HG03159 (cell line): Measurements from ENCODE around the gene TBCC.
"Not testable (repeated sequence)": the region's sequence is repeated elsewhere in the genome, so short reads cannot be mapped to it uniquely, and the experiment has no call there.

Experiments used
- ATAC-seq: cut with Tn5 transposase; IDR thresholded peaks from one replicate; pipeline ENCODE4 v1.9.1; 2021; ENCODE audit warnings: mild to moderate bottlenecking, moderate library complexity; ENCODE audit not compliant: unreplicated experiment

TBCC gene

DNA sequence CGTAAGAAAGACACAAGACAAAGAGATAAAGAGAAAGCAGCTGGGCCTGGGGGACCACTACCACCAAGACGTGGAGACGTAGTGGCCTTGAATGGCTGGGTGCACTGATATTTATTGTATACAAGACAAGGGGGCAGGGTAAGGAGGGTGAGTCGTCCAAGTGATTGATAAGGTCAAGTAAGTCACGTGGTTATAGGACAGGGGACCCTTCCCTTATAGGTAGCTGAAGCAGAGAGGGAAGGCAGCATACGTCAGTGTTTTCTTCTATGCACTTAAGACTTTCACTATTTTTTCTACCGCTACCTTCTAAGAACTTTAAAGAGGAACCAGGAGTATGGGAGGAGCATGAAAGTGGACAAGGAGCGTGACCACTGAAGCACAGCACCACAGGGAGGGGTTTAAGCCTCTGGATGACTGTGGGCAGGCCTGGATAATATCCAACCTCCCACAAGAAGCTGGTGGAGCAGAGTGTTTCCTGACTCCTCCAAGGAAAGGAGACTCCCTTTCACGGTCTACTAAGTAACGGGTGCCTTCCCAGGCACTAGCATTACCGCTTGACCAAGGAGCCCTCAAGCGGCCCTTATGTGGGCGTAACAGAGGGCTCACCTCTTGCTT, 11.9 kb downstream of the TBCC start:
- not testable (repeated sequence) for ATAC-seq

DNA sequence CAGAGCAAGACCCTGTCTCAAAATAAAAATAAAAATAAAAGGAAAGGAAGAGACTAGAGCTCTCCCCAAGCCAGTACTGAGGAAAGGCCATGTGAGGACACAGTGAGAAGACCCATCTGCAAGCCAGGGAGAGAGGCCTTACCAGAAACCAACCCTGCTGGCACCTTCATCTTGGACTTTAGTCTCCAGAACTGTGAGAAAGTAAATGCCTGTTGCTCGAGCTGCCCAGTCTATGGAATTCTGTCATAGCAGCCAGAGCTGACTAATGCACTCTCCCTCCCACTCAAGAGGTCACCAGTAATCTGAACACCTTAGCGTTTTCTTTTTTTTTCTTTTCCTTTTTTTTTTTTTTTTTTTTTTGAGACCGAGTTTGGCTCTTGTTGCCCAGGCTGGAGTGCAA, 16.2 kb downstream of the TBCC start:
- ATAC-seq, result no peak

DNA sequence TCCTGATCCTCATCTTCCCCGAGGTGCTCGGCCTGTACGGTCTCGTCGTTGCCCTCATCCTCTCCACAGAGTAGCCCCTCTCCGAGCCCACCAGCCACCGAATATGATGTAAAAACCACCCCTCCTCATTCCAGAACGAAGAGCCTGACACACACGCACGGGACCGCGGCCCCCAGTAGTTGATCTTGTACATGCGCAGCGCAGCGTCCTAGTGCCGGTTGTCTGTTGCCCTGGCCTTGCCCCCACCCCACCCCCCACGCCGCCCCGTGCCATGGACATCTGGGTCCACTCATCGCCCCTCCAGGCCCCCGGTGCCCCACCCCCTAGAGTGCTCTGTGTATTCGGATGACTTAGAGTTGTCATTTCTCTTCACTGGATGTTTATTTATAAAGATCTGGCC, 18.3 kb downstream of the TBCC start:
- ATAC-seq, result no peak

DNA sequence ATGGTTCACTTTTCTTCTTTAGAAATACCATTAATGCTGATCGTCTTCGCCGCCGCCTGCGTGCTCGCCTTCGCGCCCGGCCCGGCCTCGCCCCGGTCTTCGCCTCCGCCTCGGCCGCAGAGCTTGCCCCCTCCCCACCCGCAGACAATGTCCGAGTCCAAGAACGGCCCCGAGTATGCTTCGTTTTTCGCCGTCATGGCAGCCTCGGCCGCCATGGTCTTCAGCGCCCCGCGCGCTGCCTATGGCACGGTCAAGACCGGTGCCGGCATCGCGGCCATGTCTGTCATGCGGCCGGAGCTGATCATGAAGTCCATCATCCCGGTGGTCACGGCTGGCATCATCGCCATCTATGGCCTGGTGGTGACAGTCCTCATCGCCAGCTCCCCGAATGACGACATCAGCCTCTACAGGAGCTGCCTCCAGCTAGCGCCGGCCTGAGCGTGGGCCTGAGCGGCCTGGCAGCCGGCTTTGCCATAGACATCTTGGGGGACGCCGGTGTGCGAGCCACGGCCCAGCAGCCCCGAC, 18.8 kb downstream of the TBCC start:
- peak; percentile 19 for ATAC-seq

DNA sequence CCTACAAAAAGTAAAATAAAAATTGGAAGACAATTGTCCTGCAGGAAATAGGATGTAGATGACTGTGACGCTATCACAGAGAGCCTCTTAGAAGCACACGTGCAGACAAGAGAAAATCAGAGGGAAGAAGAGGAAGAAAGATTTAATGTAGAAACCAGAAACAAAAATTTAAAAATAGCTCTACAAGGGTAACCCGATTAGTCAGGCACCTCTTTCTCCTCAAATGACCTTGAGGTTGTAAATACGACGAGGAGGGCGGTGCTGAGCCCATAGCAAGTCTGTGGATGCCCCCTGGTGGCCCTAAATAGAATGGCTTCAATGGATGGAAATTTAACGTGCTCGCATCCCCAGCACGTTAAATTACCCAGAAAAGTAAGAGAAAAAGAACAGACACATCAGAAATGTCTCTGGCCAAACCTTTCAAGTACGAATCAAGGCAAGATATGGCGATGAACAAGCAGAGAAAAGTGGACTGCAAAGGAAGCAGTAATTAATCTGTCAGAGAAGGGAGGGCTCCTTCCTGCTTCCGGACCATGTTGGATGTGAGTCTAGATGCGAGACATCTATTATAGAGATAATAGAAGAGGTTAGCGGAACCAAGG, 19.3 kb downstream of the TBCC start:
- ATAC-seq, result peak; percentile 86

DNA sequence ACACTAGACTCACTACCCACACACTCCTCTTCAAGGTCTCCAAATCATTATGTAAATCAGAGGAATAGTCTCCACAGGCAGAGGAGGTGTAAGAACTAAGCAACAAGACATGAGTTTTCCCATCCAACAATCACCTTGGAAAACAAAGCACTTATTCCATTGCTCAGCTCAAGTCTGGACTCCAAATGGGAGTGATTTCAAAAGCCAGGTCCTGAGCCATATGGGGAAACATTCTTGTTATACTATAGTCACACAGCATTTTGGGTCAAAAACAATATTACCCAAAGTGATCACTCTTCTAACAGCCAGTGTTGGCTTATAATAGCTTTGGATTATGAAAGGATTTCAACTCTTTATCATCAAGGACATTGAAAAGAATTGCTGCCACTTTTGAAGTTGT, 19.9 kb downstream of the TBCC start:
- ATAC-seq, result no peak

DNA sequence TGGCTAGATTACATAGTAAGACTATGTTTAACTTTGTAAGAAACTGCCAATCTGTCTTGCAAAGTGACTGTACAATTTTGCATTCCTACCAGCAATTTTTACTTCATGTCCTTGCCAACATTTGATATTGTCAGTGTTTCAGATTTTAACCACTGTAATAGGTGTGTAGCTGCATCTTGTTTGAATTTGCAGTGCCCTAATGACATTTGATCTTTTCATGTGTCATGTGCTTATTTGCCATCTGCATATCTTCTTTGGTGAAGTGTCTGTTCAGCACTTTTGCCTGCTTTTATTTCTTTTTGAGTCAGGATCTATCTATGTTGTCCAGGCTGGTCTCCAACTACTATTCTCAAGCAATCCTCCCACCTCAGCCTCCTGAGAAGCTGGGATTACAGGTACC, 21.1 kb downstream of the TBCC start:
- ATAC-seq, result no peak

DNA sequence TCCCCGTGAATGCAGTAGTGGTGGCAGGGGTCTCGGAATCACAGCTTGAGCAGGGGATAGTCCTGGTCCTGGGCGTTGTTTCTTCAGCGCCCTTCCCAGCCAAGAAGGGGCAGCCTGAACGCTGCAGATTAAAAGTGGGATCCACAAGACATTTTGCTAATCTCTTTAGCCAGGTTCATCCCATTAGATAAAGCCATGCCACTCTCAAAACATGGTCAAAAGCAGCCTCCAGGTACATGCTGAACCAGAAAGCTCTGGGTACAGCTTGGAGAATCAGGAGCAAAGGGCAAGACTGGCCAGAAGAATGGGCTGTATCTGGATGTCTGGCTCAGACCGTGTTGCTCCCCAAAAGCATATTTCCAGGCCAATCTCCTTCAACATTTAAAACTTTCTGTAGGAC, 23.4 kb downstream of the TBCC start, which contains the start of gene PRPH2:
PRPH2 (minus strand) TSS at position 101 of the 400 bp plus-strand sequence. CDS start 263 bp downstream, outside the sequence.
- no peak for ATAC-seq

DNA sequence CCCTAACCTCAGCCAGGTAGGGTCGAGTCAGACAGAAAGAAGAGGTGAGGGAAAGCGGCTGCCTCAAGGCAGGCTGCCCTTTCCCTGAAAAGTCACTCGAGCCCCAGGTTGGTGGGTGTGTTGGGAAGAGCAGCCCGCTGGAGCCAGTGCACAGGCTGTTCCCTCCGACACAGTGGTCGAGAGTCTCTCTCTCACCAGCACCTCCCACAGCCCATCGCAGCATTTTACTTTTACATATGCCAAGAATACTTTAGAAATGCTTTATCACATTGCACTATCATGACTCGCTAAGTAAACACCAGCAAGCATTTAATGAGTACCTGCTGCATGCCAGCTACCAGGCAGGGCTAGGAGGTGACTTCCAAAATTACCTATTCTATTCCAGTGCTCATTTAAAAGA, 25.2 kb downstream of the TBCC start:
- no peak for ATAC-seq

DNA sequence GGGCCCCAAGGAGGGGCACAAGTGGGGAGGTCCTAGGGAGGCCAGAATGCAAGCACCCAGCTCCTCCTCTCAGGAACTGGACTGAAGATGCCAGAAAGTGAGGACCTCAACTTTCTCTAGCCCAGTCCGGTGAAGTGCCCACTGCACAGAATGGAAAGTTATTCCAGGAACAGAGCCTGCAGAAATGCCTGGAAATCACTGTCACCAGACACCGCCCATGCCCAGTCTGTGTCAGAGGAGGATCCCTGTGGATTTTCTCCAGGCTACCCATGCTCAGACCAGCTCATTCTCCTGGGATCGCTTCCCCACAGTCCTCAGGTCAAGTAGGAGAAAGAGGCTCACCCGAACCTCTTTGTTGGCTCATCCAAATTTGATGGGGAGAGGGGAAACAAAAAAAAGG, 30.0 kb downstream of the TBCC start:
- no peak for ATAC-seq

DNA sequence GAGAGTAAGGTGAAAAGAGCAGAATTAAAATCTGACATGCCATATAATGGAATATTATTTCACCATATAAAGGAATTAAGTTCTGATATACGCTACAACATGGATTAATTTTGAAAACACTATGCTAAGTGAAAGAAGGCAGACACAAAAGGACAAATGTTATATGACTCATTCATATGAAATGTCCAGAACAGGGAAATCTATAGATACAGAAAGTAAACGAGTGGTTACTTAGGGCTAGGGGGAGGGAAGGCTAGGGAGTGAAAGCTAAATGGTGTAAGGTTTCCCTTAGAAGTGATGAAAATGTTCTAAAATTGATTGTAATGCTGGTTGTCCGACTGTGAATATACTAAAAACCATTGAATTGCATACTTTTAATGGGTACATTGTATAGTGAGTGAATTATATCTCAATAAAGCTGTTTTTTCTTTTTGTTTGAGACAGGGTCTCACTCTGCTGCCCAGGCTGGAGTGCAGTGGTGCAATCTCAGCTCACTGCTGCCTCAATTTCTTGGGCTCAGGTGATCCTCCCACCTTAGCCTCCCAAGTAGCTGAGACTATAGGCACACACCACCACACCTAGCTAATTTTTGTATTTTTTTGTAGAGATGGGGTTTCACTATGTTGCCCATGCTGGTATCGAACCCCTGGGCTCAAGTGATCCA, 31.7 kb downstream of the TBCC start:
- no peak for ATAC-seq

DNA sequence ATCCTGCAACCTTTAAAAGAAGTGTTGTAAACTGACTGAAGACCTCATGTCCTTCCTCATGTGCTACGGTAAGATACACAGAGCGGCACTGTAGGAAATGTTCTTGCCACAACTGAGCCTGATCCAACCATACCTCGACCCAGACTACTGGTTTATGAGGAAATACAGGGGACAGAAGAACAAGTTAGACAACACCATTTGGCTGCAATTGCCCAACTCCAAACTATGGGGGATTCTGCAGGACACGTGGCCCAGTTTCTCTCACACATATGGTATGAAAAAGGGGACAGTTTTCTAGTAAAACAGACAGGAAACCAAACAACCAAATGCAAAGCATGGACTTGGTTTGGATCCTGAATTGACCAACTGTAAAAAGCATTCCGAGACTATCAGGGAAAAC, 34.0 kb downstream of the TBCC start:
- no peak for ATAC-seq

DNA sequence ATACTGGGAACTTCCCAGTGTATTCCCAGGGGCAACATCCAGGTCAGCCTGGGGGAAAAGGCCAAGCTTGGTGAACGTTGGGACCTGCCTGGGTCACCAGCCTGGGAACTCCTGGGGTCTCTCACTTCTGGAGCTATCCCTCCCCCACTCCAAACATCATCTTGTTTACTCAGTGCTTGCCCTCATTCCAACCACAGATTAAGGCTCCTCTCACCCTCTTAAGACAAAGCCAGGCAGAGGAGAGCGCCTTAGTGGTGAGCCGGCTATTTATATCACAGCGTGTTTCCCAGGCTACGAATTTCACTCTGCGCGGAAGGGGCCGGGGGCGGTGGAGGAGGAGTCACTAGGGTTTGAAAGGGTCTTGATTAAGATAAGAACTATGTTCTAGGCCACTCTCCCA, 35.6 kb downstream of the TBCC start:
- no peak for ATAC-seq

DNA sequence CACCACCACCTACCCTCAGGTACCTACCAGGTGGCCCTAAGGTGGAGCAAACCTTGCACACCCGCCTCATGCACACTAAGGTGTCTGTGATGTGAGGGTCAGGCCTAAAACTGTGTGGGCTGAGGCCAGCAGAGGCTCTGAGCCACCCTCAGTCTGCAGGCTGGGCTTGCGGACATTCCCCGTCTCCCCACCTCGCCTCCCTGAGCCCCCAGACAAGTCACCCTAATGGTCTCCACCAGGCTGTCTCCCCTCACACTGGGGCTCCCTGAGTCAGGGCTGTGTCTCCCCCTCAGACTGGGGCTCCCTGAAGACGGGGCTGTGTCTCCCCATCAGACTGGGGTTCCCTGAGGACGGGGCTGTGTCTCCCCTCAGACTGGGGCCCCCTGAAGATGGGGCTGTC, 36.0 kb downstream of the TBCC start:
- no peak for ATAC-seq

DNA sequence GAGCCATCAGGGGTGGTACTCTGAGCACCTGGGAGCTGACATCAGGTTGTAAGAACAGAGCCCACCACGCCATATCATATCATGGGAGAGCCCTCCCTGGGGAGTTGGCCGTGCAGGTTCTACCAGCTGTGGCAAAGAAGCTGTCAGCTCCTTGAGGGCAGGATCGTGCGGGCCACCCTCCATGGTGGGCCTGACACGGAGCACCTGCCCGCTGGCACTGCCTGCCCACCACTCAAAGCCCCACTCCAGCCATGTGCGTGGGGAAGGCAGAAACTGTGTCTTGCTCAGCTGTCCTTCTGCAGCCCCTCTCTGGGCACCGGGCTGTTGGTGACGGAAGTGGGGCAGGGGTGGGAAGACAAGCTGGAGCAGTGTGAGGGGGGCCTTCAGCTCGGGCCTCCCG, 37.8 kb downstream of the TBCC start:
- no peak for ATAC-seq

DNA sequence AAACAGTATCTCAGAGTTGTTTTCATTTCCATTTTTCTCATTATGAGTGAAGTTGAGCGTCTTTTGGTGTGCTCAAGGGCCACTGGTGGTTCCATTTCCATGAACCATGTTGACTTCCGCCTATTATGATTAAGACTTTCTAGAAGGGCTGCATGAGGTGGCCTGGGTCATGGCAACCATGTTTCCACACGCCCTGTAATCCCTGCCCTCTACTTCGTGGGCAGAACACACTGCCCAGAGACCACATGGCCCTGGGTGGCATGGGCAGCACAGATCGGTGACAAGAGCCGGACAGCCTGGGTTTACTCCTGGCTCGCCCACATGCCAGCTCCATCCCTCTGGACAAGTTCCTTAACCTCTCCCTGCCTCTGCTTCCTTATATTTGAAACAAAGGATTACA, 38.3 kb downstream of the TBCC start:
- ATAC-seq, result no peak

DNA sequence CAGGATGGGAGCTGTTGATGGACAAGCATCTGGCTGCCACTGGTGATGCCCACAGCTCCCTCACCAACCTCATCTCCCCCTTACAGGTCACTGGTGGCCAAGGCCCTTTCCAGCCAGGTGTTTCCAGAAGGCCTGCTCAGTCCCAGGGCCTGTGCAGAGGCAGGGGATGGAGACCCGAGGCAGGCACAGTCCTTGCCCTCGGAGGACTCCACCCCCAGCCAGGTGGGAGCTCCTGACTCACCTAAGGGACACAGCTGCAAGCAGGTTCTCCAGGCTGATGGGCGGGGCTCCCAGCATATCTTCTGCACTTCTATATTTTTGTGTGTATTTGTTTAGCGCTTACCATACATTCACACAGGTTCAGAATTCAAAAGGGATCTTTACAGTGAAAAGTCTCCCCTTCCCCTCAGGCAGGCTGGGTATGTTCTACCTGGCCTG, 40.9 kb downstream of the TBCC start:
- ATAC-seq, result no peak

DNA sequence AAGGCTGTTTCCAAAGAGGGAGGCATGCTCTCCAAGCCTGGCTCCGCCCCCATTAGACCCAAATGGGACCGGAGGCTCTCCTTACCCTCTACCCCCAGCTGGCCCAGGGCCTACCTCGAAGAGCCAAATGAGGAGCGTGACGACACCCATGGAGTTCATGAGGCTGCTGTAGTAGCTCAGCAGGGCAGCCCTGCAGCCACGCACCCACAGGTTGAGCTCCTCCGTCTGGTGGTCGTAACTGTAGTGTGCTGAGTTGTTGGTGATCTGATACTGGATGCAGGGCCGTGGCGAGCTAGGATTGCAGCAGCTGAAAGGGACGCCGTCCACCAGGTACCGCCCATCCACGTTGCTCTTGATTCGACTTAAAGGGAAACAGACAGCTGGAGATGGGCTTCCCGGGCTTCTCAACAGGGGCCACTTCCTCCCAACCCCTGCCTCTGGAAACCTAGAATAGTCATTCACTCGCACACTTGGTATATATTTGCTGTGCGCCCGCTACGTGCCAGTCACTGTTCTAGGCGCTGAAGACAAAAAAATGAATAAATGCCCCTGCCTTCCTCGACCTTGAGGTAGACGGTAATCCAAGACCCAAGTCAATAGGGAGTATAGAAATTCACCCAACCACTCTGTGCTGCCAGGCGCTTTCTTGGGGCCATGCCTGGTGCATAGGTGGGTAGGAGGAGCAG, 41.5 kb downstream of the TBCC start:
- no peak for ATAC-seq

DNA sequence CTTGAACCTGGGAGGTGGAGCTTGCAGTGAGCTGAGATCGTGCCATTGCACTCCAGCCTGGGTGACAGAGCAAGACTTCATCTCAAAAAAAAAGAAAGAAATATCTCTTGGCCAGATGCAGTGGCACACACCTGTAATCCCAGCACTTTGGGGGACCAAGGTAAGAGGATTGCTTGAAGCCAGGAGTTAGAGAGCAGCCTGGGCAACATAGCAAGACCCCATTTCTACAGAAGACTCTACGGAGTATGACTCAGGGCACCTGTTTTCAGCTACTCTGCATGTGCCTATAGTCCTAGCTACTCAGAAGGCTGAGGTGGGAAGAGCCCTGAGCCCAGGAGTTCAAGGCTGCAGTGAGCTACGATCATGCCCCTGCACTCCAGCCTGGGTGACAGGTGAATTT, 43.1 kb downstream of the TBCC start:
- ATAC-seq, result not testable (repeated sequence)

DNA sequence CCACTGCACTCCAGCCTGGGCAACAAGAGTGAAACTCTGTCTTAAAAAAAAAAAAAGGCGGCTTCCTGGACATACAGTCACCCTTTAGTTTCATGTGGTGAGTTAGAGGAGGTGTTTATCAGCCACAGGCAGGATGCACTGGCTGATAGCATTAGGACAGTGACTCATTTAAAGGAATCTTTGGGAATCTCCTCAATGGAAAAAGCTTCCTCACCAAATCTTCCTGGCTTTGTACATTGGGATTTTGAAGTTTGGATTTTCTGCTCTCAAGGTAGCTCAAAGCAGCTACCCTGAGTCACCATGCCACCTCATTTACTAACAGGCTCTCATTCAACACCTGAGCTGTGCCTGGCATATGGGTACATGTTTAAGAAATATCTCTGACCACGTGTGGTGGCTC, 43.7 kb downstream of the TBCC start:
- no peak for ATAC-seq

DNA sequence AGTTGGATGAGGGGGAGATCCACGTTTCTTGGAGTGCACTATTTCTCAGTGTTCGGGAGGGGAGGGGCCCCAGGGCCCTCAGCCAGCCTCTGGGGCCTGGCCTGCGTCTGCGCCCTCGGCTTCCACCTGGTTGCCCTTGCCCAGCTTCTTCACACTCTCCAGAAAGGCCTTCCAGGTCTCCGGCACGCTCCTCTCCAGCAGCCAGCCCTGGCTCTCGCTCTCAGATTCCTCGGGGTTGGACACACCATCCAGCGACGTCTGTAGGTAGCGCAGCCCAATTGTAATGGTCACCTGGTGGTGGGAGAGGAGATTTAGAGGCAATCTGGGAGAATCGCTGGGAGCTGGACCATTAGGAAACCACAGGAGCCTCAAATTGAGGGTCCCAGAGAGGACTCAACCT, 47.7 kb downstream of the TBCC start:
- ATAC-seq, result no peak

DNA sequence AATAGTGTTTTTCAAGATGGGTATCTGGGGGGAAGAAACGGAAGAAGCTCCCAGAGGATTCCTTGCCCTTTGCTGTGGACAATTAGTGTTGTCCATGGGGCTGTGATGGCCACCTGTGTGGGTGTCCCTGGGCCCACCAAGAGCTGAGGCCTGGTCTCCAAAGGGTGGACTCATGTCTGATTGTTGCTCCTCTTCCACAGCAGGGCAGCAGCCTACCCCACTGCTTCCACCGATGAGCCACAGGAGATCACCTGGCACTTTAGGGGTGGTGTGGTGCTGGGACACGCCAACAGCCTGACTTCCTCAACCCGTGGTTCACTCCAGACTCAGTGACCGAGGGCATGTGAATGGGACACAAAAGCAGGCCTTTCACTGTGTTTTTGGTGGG, 48.6 kb downstream of the TBCC start:
- ATAC-seq, result no peak
